ENCODE results near the gene GPSM3.

Gene GPSM3

GRCh38 chr6:32179766-32180405, 12.6 kb downstream of the GPSM3 start:
- DNase-seq (ENCODE audit: low read depth in 1 of 2, low spot score in 1 of 2), result no peak
- TF ChIP-seq SPI1 (IDR thresholded peaks at IDR 0.05; ENCODE audit: borderline replicate concordance, low read depth), result no peak
- TF ChIP-seq, protein P1, sequence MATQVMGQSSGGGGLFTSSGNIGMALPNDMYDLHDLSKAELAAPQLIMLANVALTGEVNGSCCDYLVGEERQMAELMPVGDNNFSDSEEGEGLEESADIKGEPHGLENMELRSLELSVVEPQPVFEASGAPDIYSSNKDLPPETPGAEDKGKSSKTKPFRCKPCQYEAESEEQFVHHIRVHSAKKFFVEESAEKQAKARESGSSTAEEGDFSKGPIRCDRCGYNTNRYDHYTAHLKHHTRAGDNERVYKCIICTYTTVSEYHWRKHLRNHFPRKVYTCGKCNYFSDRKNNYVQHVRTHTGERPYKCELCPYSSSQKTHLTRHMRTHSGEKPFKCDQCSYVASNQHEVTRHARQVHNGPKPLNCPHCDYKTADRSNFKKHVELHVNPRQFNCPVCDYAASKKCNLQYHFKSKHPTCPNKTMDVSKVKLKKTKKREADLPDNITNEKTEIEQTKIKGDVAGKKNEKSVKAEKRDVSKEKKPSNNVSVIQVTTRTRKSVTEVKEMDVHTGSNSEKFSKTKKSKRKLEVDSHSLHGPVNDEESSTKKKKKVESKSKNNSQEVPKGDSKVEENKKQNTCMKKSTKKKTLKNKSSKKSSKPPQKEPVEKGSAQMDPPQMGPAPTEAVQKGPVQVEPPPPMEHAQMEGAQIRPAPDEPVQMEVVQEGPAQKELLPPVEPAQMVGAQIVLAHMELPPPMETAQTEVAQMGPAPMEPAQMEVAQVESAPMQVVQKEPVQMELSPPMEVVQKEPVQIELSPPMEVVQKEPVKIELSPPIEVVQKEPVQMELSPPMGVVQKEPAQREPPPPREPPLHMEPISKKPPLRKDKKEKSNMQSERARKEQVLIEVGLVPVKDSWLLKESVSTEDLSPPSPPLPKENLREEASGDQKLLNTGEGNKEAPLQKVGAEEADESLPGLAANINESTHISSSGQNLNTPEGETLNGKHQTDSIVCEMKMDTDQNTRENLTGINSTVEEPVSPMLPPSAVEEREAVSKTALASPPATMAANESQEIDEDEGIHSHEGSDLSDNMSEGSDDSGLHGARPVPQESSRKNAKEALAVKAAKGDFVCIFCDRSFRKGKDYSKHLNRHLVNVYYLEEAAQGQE (IDR thresholded peaks at IDR 0.05; ENCODE audit: insufficient replicate concordance, low read depth), result no peak
- TF ChIP-seq CTCF (IDR thresholded peaks at IDR 0.05; ENCODE audit: insufficient read depth, low read length), result no peak
- TF ChIP-seq GABPA (IDR thresholded peaks at IDR 0.05; ENCODE audit: low read depth), result no peak
- no peak for TF ChIP-seq POLR2AphosphoS5 (IDR thresholded peaks at IDR 0.05; ENCODE audit: low read depth)
- Histone ChIP-seq H3K27ac (replicated peaks) (no peak overlapping the region), H3K4me3 (replicated peaks; ENCODE audit: insufficient read depth, low read length) (no peak overlapping the region), H3K27me3 (ENCODE audit: insufficient read depth, poor library complexity, severe bottlenecking) (no peaks in the 10 kb centered on the region)

DNA sequence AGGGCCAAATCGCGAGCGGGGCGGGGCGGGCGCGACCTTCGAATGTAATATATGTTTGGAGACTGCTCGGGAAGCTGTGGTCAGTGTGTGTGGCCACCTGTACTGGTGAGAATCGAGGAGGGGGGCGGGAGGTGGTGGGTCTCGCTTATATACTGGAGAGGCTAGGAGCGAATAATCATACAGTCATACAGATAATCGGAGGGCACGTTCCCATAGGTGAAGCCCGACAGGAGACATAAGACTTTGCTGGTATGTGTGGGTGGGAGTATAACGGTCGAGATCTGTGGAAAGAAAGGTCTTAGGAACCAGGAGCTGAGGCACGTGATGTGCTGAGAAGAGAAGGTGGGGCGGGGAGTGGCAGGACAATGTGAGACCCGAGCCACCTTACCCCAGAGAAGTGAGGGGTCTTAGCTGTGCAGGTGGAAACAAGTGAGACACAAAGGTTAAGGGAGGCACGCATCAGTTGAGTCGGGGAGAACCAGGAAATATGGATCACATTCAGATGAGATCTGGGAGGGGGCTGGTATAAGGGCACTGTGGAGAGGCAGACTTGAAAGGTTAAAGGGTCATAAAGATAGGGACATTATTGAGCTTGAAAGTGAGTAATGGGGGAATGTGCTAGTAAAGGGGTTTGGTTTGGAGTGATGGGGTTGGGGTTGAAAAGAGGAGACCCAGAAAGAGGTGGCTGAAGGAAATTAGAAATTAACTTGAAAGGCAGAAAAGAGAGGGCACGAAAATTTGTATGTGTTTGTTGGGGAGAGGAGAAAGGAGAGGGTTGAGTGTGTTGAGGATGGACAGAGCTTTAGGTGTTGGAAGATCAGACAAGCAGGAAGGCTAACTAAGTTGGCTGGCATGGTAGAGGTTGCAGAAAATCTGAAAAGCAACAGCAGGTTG, 13.6 kb downstream of the GPSM3 start:
- Histone ChIP-seq H3K27me3 (ENCODE audit: insufficient read depth, poor library complexity, severe bottlenecking) (no peaks in the 10 kb centered on the region), H3K27ac (replicated peaks) (peak overlapping the region; percentile 86), H3K4me3 (replicated peaks; ENCODE audit: insufficient read depth, low read length) (peak overlapping the region; percentile 67)
- no peak for DNase-seq (ENCODE audit: low read depth in 1 of 2, low spot score in 1 of 2)
- TF ChIP-seq GABPA (IDR thresholded peaks at IDR 0.05; ENCODE audit: low read depth) (no peak), POLR2AphosphoS5 (IDR thresholded peaks at IDR 0.05; ENCODE audit: low read depth) (no peak; the same call in 1 of the 2 replicates), CTCF (IDR thresholded peaks at IDR 0.05; ENCODE audit: insufficient read depth, low read length) (no peak), SPI1 (IDR thresholded peaks at IDR 0.05; ENCODE audit: borderline replicate concordance, low read depth) (no peak)
- TF ChIP-seq, protein P1 (IDR thresholded peaks at IDR 0.05; ENCODE audit: insufficient replicate concordance, low read depth), result no peak

GRCh38 chr6:32177788-32178546, 14.5 kb downstream of the GPSM3 start, which contains the start of gene RNF5:
RNF5 (plus strand) TSS chr6:32178405; CDS start chr6:32178512, 107 bp downstream.
- peak; percentile 97 to 100 for DNase-seq (ENCODE audit: low read depth in 1 of 2, low spot score in 1 of 2)
- H3K27me3 ChIP-seq (ENCODE audit: insufficient read depth, poor library complexity, severe bottlenecking), result no peaks in the 10 kb centered on the region
- peak within 1 kb of the TSS; percentile 67 for H3K4me3 ChIP-seq (replicated peaks; ENCODE audit: insufficient read depth, low read length)
- TF ChIP-seq CTCF (IDR thresholded peaks at IDR 0.05; ENCODE audit: insufficient read depth, low read length), result no peak
- peak; percentile 95 for TF ChIP-seq SPI1 (IDR thresholded peaks at IDR 0.05; ENCODE audit: borderline replicate concordance, low read depth)
- peak within 1 kb of the TSS; percentile 86 for H3K27ac ChIP-seq (replicated peaks)

Measured in HL-60 (cell line).